Measurements from ENCODE around the gene RALGPS1.

Gene RALGPS1

GRCh38 chr9:127053960-127054359 lies 139.4 kb downstream of the RALGPS1 start:
- no peak for DNase-seq (ENCODE audit: low spot score)

DNA sequence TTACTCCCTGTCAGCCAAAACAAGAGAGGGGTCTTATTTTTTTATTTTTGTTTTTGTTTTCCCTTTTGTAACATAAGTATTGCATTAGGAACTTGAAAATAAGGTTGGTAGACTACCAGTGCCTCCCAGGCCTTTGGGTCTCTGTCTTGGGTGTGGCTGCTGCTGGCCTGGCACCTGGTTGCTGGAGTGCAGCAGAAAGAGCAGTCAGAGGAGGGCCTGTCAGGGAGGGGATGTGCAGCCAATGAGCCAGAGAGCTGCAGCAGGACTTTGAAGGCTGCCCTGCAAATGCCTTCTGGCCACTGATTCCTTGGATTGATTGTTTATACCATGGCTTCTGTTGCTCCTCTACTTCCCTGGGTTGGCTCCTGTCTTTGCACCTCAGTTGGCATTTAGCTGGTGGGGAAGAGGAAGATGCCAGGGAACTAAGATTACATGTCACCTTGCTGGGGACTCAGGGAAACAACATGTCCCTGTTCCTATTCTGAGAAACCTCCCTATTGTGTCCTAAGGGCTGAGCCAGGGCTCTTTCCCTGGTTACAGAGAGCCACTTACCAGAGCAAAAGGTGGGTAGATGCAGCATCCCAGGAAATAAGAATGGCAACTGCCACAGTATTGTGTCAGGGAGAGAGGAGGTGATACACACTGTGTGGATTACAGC lies 141.3 kb downstream of the RALGPS1 start:
- no peak for DNase-seq (ENCODE audit: low spot score)

DNA sequence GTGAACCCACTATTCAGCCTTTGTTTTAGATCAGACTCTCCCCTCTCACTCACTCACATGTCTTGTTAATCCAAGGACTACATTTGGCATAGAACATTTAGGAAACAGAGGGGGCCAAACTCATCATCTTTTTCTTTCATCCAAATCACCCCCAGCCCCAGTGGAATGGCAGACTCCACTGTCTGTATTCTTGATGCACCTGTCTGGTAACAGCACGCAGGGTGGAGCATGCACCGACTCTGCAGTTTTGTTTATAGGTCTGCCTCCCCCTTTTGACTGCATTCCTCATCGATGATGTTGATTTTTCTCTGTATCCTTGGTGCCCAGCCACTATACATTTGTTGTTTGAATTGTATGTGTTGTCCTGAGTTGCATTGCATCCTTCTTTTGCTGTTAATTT lies 141.9 kb downstream of the RALGPS1 start:
- no peak for DNase-seq (ENCODE audit: low spot score)

- no peak for DNase-seq (ENCODE audit: low spot score)
Observed at GRCh38 chr9:127058011-127058644, 143.5 kb downstream of the RALGPS1 start.

DNA sequence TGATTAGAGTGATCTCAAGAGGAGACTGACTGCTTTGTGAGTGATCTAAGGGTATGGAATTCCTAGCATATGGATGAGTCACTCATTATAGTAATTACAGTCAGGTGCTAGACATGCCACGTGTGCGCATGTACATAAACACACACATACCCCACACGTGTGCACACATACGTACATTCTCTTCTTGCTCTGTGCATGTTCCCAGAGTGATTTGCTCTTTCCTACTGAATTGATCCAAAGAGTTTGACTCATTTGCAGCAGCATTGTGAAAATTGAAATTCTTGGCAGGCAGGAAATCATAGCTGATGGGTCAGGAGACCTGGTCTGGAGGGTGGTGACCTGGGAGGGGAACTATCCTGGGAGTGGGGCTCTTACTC lies 144.1 kb downstream of the RALGPS1 start:
- no peak for DNase-seq (ENCODE audit: low spot score)

DNA sequence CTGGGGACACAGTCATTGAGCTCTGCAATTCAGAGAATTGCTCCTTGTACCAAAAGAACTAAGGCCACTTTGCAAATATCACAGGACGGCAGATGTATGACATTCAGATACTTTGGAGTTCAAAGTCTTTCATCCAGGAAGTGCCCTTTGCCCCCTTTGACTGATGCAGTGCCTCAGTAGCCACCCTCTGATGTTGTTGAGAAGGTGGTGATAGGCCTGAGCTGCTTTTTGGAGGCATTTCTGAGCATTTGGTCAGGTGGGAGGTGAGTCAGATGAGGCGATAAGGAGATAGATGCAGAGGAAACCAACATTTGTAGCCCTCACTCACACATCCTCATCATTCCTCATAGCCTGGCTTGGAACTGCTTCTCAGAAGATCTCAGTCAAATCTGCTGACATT lies 144.4 kb downstream of the RALGPS1 start:
- DNase-seq (ENCODE audit: low spot score): no peak

DNA sequence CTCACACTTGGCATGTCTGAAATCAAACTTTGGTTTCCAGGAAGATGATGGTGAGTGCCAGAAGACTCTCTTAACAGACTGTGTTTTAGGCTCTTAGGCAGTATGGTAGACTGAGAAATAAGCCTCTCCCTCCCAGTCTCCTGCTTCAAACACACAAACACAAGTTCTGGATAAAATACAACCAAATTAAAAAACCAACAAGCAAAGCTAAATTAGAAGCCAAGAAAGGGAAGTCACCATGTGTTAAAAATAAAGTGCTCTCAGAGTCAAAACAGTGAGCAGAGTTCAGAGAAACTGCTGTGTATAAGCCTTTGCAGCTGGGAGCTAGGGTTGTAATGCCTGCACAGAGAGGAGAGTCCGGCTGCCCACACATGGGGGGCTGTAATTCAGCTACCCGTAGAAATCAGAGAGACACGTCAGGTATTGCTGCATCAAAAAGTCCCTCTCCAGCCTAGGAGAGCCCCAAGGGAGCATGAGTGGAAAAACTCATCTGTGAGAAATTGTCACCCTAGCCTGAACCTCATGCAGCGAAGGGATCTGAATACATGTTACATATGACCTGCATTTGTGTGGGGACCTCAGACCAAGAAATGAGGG lies 145.3 kb downstream of the RALGPS1 start:
- peak; percentile 19 for DNase-seq (ENCODE audit: low spot score)

- DNase-seq (ENCODE audit: low spot score): no peak
Observed at GRCh38 chr9:127061411-127061810, 146.8 kb downstream of the RALGPS1 start.

- DNase-seq (ENCODE audit: low spot score): no peak
Observed at GRCh38 chr9:127064335-127064734, 149.8 kb downstream of the RALGPS1 start.

DNA sequence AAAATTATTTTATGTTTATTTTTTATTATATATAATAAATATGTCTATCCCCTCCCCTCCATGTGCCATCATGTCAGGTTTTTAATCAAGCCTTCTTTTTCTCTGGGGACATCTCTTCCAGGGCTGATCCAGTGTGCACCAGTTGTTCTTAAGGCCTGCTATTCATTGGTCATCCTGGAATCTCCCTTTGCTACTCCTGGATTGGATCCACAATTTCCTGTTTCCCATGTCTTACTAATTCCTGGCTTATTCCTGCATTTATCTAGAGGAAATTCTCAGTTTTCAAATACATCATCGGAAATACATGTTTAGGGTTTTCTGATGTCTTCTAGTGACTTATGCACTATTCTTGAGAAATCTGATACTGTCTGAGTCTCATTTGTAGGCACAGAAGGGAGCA lies 151.0 kb downstream of the RALGPS1 start:
- no peak for DNase-seq (ENCODE audit: low spot score)

DNA sequence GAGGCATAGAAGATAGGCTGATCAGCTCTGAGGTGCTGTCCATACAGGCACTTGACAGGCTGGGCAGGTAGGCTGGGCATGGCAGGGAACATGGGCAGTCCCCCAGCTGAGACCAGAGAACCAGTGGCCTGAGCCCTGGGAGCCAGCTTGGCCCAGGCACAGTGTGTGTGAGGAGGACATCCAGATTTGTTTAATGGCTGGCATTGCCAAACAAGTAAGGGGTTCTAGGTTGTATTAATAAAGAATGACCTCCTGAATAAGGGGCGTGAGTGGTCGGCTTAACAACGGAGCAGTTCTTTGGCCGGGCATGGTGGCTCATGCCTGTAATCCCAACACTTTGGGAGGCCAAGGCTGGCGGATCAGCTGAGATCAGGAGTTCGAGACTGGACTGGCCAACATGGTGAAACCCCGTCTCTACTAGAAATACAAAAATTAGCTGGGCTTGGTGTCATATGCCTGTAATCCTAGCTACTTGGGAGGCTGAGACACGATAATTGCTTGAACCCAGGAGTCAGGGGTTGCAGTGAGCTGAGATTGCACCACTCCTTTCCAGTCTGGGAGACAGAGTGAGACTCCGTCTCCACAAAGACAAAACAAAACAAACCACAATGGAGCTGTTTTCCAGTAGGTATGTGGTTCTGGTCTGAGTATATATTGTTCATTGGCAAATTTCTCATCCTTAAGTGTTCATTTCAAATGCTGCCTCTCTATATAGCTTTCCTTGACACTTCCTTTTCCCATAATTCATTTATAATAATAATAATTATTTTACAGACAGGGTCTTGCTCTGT lies 151.7 kb downstream of the RALGPS1 start:
- DNase-seq (ENCODE audit: low spot score): no peak

GRCh38 chr9:127066851-127067136 lies 152.2 kb downstream of the RALGPS1 start:
- no peak for DNase-seq (ENCODE audit: low spot score)

DNA sequence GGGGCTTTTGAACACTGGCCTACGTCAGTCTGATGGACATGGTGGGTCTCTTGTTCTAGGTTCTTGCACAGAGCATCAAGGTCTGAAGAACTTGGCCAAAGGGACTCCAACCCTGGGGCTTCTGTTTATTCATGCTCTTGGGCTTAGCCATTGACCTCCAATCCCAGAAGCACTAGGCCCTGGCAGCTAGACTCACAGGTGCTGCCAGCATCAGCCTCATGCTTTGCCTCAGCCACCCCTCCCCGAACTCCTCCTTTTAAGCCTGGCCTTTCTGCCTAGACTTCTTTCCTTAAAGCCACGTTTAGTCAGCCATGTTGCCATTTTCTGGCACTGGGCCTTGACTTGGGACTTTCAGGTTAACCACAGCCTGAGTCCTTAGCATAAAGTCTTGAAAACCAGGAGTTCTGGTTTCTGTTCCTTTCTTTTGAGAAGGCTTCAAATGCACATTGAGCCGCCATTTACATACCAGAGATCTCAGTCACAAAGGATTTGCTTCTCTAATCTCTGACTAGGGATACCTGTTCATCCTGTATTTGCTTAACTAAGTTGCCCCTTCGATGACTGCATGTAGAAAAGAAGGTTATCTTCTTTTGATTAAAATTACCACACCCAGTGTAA lies 153.1 kb downstream of the RALGPS1 start:
- no peak for DNase-seq (ENCODE audit: low spot score)

DNA sequence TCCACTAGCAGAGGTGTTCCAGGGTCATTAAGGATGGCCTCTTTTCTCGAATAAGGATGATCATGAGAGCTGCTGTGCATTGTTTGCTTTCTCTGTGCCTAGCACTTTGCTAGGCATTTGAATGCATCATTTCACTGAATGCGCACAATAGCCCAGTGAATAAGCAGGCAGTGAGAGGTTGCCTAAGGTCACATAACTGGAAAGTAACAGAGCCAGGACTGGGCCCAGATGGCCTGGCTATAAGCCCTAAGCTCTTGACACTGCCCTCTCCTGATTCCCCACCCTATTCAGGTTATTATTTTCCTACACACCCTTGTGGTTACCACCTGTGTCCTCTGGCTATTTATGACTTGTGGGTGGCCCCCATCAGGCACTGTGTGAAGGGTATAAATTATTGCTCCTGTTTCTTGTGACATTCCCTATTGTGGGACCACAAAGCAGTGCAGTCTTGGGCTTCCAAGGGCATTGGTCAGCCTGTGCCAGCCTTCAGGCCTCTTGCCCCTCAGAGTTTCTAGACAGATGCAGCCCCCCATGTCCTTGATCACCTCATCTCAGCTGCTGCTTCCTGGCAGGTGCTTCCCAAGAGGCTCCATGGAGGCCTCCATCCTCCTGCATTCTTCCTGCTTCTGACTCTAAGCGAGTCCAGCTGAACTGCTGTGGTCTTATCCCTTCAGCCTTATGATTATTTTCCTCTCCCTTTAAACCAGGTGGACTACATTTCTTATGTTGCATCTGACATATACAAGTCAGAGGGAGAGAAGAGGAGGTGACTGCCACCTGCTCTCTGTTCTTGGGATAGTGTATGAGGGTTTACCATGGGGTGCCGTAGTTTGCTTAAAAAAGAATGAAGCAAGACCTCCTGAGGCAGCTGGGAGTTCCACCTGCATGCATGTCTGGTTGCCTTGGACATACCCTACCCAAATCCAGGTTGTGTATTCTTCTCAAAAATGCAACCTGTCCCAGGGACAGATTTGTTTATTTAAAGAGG lies 160.3 kb downstream of the RALGPS1 start:
- DNase-seq (ENCODE audit: low spot score): no peak

- DNase-seq (ENCODE audit: low spot score): no peak
Observed at GRCh38 chr9:127075624-127076372, 161.2 kb downstream of the RALGPS1 start.

DNA sequence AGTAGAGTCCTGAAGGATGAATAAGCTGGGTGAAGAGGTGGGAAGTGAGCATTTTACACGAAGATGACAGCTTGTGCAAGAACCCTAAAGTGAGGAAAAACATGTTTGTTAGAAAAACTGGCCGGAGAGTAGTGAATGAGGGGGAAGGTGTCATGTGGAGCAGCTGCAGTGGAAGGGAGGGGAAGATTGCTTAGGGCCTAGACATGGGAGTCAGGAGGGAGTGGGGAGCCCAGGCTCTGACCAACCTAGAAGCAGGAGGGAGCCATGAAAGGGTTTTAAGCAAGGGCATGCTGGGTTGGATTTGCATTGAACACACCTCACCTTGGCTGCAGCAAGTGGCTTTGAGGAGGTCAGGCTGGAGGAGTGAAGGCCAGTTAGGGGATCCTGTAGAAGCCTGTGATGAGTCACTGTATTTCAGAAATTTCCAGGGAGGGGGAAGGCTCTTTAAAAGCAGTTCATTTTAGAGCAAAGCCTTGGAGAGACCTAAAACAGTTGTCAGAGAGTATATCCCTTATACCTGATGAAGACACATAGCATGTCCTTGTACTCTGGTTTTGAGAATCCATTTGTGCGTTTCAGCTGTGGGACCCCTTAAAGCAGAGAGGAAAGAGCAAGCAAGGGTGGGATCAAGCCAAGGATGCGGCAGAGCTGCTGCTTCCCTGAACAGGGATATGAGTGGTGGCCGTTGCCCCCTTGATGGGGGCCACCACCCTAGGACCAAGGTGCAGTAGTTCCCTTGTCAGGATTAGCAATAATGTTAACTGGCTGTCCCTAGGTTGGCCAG lies 162.5 kb downstream of the RALGPS1 start:
- no peak for DNase-seq (ENCODE audit: low spot score)

DNA sequence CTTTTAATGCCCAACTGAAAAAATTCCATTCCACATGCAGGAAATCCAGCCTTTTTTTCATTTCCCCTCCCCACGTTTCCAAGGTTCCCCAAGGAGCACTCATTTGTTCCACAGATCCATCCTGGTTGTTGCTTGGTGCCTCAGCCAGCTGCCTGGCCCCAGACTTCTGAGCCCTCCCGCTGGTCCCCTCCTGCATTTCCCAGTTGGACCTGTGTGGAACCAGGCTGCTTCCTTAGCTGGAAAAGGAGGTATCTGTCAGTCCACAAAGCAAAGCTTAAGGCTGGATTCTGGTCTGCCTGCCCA lies 163.0 kb downstream of the RALGPS1 start:
- DNase-seq (ENCODE audit: low spot score): no peak

- no peak for DNase-seq (ENCODE audit: low spot score)
Observed at GRCh38 chr9:127078336-127078735, 163.8 kb downstream of the RALGPS1 start.

GRCh38 chr9:127078988-127079387 lies 164.4 kb downstream of the RALGPS1 start:
- DNase-seq (ENCODE audit: low spot score): no peak

Measured in NAMALWA (cell line).